ENCODE measurements around the gene SV2C. TPM values are rescaled to one million over a fixed set of nuclear protein-coding genes. Genes with fewer than 3 reads are reported as not detected.

SV2C gene
- total RNA-seq, 1 donor from 2014 or later: 17.8 TPM

- TF ChIP-seq CTCF (IDR thresholded peaks at IDR 0.05; ENCODE audit: partially characterized antibody, unreplicated experiment): no peak
- peaks cover 6% of the 10 kb centered on the region for H3K4me1 Mint-ChIP-seq (ENCODE audit: low read depth, unreplicated experiment)
- no peak overlapping the region for H3K27ac Mint-ChIP-seq (ENCODE audit: unreplicated experiment)
- H3K36me3 Mint-ChIP-seq (ENCODE audit: unreplicated experiment): no peaks in the 10 kb centered on the region
- H3K4me3 Mint-ChIP-seq (ENCODE audit: unreplicated experiment): no peak overlapping the region
- no peaks in the 10 kb centered on the region for H3K9me3 Mint-ChIP-seq (ENCODE audit: unreplicated experiment)
- DNase-seq: no peak
- H3K27me3 Mint-ChIP-seq (ENCODE audit: unreplicated experiment): peaks cover 3% of the 10 kb centered on the region
These were observed 60.7 kb downstream of the SV2C start for GRCh38 chr5:76143884-76144283.

DNA sequence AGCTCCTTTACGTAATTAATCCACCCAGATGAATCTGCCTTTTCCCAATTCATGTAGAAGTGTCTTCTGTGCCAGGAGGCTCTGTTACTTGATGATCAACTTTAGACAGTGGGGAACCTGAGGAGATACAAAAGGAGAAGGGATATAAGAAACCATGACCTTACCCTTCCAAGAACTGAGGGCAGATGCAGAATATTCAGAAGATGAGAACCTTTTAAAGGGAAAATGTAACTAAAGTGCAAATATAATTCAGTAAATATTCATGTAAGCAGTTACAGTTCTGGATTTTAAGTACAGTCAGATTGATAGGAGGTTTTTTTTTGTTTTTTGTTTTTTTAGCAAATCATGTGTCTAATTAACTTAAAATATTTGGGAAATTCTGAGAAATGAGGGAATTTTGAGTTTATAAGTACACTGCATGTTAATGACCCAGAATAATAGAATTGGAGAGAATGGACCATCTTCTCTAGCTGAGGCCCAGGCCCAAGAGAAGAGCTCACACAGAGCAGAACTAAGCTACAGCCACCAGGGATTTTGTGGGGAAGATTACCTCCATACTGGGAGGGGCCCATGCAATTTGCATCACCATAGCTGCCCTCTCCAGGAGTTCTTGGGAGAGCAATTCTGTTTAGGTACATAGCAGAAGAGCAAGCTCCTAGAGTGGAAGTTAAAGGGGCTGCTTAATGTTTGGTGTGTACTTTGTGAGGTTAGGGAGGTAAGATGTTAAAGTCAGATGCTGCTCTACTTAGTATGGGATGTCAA lies 61.5 kb downstream of the SV2C start:
- no peaks in the 10 kb centered on the region for H3K36me3 Mint-ChIP-seq (ENCODE audit: unreplicated experiment)
- H3K27me3 Mint-ChIP-seq (ENCODE audit: unreplicated experiment): peaks cover 3% of the 10 kb centered on the region
- H3K4me1 Mint-ChIP-seq (ENCODE audit: low read depth, unreplicated experiment): peaks cover 6% of the 10 kb centered on the region
- H3K9me3 Mint-ChIP-seq (ENCODE audit: unreplicated experiment): no peaks in the 10 kb centered on the region
- DNase-seq: no peak
- H3K4me3 Mint-ChIP-seq (ENCODE audit: unreplicated experiment): no peak overlapping the region
- no peak overlapping the region for H3K27ac Mint-ChIP-seq (ENCODE audit: unreplicated experiment)
- no peak for TF ChIP-seq CTCF (IDR thresholded peaks at IDR 0.05; ENCODE audit: partially characterized antibody, unreplicated experiment)

DNA sequence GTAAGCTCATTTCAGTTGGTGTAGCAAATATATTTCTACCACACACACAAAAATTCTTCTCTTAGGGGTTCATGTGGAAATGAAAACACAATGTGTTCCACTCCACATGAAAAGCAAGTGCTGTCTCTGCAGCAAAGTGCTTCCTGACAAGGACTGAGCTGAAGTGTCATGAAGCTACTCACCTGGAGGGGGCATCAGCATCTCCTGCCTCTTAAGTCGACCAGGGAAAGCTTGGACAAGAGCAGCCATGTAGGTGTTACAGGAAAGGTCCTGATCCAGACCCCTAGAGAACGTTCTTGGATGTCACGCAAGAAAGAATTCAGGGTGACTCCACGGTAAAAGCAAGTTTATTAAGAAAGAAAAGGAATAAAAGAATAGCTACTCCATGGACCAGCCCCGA lies 62.8 kb downstream of the SV2C start:
- Mint-ChIP-seq H3K27ac (ENCODE audit: unreplicated experiment) (no peak overlapping the region), H3K4me3 (ENCODE audit: unreplicated experiment) (no peak overlapping the region), H3K4me1 (ENCODE audit: low read depth, unreplicated experiment) (peaks cover 5% of the 10 kb centered on the region), H3K36me3 (ENCODE audit: unreplicated experiment) (no peaks in the 10 kb centered on the region), H3K9me3 (ENCODE audit: unreplicated experiment) (no peaks in the 10 kb centered on the region), H3K27me3 (ENCODE audit: unreplicated experiment) (peaks cover 3% of the 10 kb centered on the region)
- TF ChIP-seq CTCF (IDR thresholded peaks at IDR 0.05; ENCODE audit: partially characterized antibody, unreplicated experiment): peak; percentile 24
- DNase-seq: no peak

GRCh38 chr5:76149636-76150035 lies 66.5 kb downstream of the SV2C start:
- Mint-ChIP-seq H3K27ac (ENCODE audit: unreplicated experiment) (no peak overlapping the region), H3K9me3 (ENCODE audit: unreplicated experiment) (no peaks in the 10 kb centered on the region), H3K4me3 (ENCODE audit: unreplicated experiment) (no peak overlapping the region), H3K36me3 (ENCODE audit: unreplicated experiment) (no peaks in the 10 kb centered on the region), H3K4me1 (ENCODE audit: low read depth, unreplicated experiment) (peaks cover 9% of the 10 kb centered on the region), H3K27me3 (ENCODE audit: unreplicated experiment) (no peaks in the 10 kb centered on the region)
- TF ChIP-seq CTCF (IDR thresholded peaks at IDR 0.05; ENCODE audit: partially characterized antibody, unreplicated experiment): no peak
- DNase-seq: no peak

DNA sequence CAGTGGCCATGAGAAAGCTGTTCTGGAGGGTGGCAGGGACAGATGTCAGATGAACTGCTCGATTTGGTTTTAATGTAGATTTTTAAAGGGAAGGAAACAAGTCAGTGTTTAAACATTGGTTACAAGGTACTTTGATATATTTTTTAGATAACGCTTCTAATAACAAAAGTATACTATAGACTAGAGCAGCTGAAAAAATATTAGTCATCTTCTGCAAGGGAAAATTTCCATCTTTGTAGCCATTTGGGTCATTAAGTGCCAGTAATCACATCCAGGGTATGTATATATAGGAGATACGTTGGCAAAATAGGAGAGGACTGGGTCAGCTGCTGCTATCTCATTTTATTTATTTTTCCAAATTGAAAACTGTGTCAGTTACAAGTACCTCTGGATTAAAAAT lies 69.0 kb downstream of the SV2C start:
- Mint-ChIP-seq H3K27me3 (ENCODE audit: unreplicated experiment) (no peaks in the 10 kb centered on the region), H3K4me1 (ENCODE audit: low read depth, unreplicated experiment) (peaks cover 15% of the 10 kb centered on the region), H3K27ac (ENCODE audit: unreplicated experiment) (no peak overlapping the region), H3K4me3 (ENCODE audit: unreplicated experiment) (no peak overlapping the region), H3K9me3 (ENCODE audit: unreplicated experiment) (peaks cover 2% of the 10 kb centered on the region), H3K36me3 (ENCODE audit: unreplicated experiment) (no peaks in the 10 kb centered on the region)
- no peak for TF ChIP-seq CTCF (IDR thresholded peaks at IDR 0.05; ENCODE audit: partially characterized antibody, unreplicated experiment)
- no peak for DNase-seq

All from glutamatergic neuron (in vitro differentiated cells).